B cell (primary cell): ENCODE data around the gene COL5A1. TPM values are rescaled to one million over a fixed set of nuclear protein-coding genes. Genes with fewer than 3 reads are reported as not detected.

Experiments used
- ATAC-seq: fragments of 200-7000 bp; cut with Tn5 transposase; one replicate; pipeline ENCODE4 v1.10.0; 2021; ENCODE audit warnings: low read depth, mild to moderate bottlenecking, moderate number of reproducible peaks, moderate library complexity
- CTCF ChIA-PET: fragments of 350-600 bp; sonication (Branson Sonifier 250); formaldehyde crosslinking; loops from one replicate; lab custom pipeline; 2021; ENCODE audit warnings: antibody characterized with exemption, inconsistent platforms; lab: Charles Lee
- POLR2A ChIA-PET: fragments of 350-600 bp; sonication (Branson Sonifier 250); formaldehyde crosslinking; loops from one replicate; lab custom pipeline; 2021; ENCODE audit warnings: antibody characterized with exemption; lab: Charles Lee
- DNase-seq: peaks from one replicate; pipeline ENCODE4 v3.0.0; 2013
- H2AFZ ChIP-seq: 2 replicates; pipeline ENCODE4 v1.6.1; 2012; ENCODE audit warnings: mild to moderate bottlenecking, low read depth, low read length; ENCODE audit not compliant: insufficient read depth, poor library complexity, severe bottlenecking
- H3K27ac ChIP-seq, 2 donors: 1 replicate in 1 of 2; 2 replicates in 1 of 2; pipeline ENCODE4 v1.5.1; 2012 to 2013; ENCODE audit warnings: low read length in 2 of 2, mild to moderate bottlenecking in 2 of 2, moderate library complexity in 1 of 2
- H3K27me3 ChIP-seq, 4 experiments: fragments of 200-600 bp in 1 of 4; sonication (generic) in 1 of 4; replicated peaks in 1 of 4; 1 replicate in 2 of 4; 2 replicates in 2 of 4; pipeline versions ENCODE4 v1.6.1 to v1.7.0; 2013 to 2016; ENCODE audit warnings: low read length in 3 of 4, mild to moderate bottlenecking in 2 of 4, mixed read lengths in 1 of 4, moderate library complexity in 1 of 4; ENCODE audit not compliant: insufficient read depth in 4 of 4, control insufficient read depth in 3 of 4; ENCODE audit errors: control extremely low read depth in 1 of 4
- H3K36me3 ChIP-seq, 2 experiments: replicated peaks in 1 of 2; 1 replicate in 1 of 2; 2 replicates in 1 of 2; pipeline versions ENCODE4 v1.6.1 to v1.7.1; 2013; ENCODE audit warnings: low read length in 1 of 2; ENCODE audit not compliant: insufficient read depth in 2 of 2, control insufficient read depth in 1 of 2; ENCODE audit errors: control extremely low read depth in 1 of 2, extremely low read depth in 1 of 2
- H3K4me1 ChIP-seq, 2 donors: fragments of 200-600 bp in 1 of 2; sonication (generic) in 1 of 2; 1 replicate in 1 of 2; 2 replicates in 1 of 2; pipeline versions ENCODE4 v1.5.1 to v1.6.1; 2013 to 2017; ENCODE audit warnings: low read length in 2 of 2; ENCODE audit not compliant: control insufficient read depth in 2 of 2, insufficient read depth in 2 of 2
- H3K4me2 ChIP-seq: replicated peaks from 2 replicates; pipeline ENCODE3; 2012; ENCODE audit warnings: mild to moderate bottlenecking, low read depth, low read length; ENCODE audit not compliant: poor library complexity, severe bottlenecking
- H3K4me3 ChIP-seq, 5 experiments: fragments of 200-600 bp in 1 of 5; sonication (generic) in 1 of 5; 1 replicate in 3 of 5; 2 replicates in 2 of 5; pipeline versions ENCODE4 v1.5.1 to v1.7.0; 2011 to 2016; ENCODE audit warnings: low read length in 4 of 5, mild to moderate bottlenecking in 4 of 5, low read depth in 2 of 5, control low read depth in 1 of 5, moderate library complexity in 1 of 5; ENCODE audit not compliant: insufficient read depth in 1 of 5; ENCODE audit errors: control extremely low read depth in 1 of 5, extremely low read depth in 1 of 5
- H3K79me2 ChIP-seq: fragments of 200-600 bp; sonication (generic); one replicate; pipeline ENCODE4 v1.6.0; 2016; ENCODE audit warnings: low read length; ENCODE audit not compliant: control insufficient read depth, insufficient read depth
- H3K9ac ChIP-seq: fragments of 200-600 bp; sonication (generic); 2 replicates; pipeline ENCODE4 v1.6.1; 2017; ENCODE audit warnings: mild to moderate bottlenecking, low read length, moderate library complexity
- H3K9me3 ChIP-seq, 3 donors: one replicate each; pipeline versions ENCODE4 v1.6.1 to v1.7.1; 2013; ENCODE audit warnings: low read length in 2 of 3; ENCODE audit not compliant: control insufficient read depth in 2 of 3, insufficient read depth in 1 of 3; ENCODE audit errors: control extremely low read depth in 1 of 3
- H4K20me1 ChIP-seq: 2 replicates; pipeline ENCODE4 v1.6.0; 2012; ENCODE audit warnings: mild to moderate bottlenecking, low read length; ENCODE audit not compliant: insufficient read depth, control insufficient read depth, poor library complexity, severe bottlenecking
- H3K27ac Mint-ChIP-seq: one replicate; pipeline ENCODE4 v1.8.0; 2021; ENCODE audit warnings: mixed read lengths
- H3K27me3 Mint-ChIP-seq: one replicate; pipeline ENCODE4 v1.8.0; 2021; ENCODE audit warnings: mixed read lengths
- H3K4me1 Mint-ChIP-seq: one replicate; pipeline ENCODE4 v1.8.0; 2021; ENCODE audit warnings: mixed read lengths
- H3K4me3 Mint-ChIP-seq: one replicate; pipeline ENCODE4 v1.8.0; 2021; ENCODE audit warnings: mixed read lengths
- H3K9me3 Mint-ChIP-seq: one replicate; pipeline ENCODE4 v1.8.0; 2022; ENCODE audit warnings: mixed read lengths; ENCODE audit not compliant: insufficient read depth
- EZH2 ChIP-seq: IDR thresholded peaks from 2 replicates; pipeline ENCODE4 v1.6.1; 2012; ENCODE audit warnings: borderline replicate concordance, low read depth, mild to moderate bottlenecking, moderate library complexity, low read length; ENCODE audit not compliant: insufficient read depth, poor library complexity, severe bottlenecking
- WGBS: methylation state at CpG from one replicate; pipeline ENCODE4 v1.1.5; 2013; ENCODE audit warnings: missing lambda C conversion rate; ENCODE audit not compliant: insufficient coverage; 5-methylcytosine and 5-hydroxymethylcytosine counted together
- intact Hi-C: fragments of 100-400 bp; cut with micrococcal nuclease; formaldehyde crosslinking; loops from one replicate; pipeline ENCODE4 v1.10.0; 2022
- polyA plus RNA-seq: library from polyadenylated mRNA; depleted of rRNA; stranded (reverse); fragments of >200 nt; gene quantifications from 2 replicates; pipeline ENCODE4 v1.2.3, GENCODE V29; 2012
- total RNA-seq, 2 donors: library from RNA; stranded (reverse); fragments of 120-200 nt in 1 of 2; gene quantifications; 1 replicate in 1 of 2; 2 replicates in 1 of 2; pipeline versions ENCODE4 v1.2.3 to v1.2.4, GENCODE V29; 2013 to 2022
- TF ChIP-seq, protein P1 (sequence below): fragments of 200-600 bp; IDR thresholded peaks from one replicate; pipeline ENCODE4 v1.8.0; 2022; ENCODE audit warnings: antibody characterized with exemption, mild to moderate bottlenecking

The COL5A1 gene
- total and polyA plus RNA-seq, 2 donors (not counting 1 experiment from before 2014, with no cell fraction given), result 0.06 TPM; not detected in 1

DNA sequence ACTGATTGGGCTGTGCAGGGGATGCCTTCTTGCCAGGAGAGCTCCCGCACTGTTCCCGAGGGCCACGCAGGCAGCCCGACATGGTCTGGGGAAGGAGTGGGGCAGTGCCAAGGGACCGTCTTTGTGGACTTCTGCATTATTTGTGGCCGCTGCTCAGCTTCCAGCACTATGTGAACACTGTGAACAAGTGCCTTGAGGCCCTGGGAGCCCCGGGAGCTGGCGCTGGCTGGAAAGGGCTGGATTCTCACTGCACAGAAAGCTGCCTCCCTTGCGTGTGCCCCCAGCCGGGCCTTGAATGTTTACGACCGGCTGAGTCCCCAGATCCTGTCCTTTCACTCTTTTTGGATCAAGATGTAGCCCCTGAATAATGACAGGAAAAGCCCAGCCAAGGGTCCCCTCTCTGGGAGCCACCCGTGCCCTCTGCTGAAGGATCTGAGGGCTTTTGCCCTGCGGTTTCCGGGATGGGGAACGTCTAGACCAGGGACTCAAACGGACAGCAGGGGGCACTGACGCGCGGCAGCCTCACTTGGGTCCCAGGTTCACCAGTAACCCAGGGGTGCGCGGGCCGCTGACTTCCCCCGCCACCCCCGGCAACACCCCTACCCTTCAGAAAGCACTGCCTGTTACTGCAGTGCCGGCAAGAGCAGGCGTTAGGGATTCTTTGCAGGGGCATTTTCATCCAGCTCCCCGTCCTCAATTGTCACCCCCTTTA, 140.1 kb downstream of the COL5A1 start:
- H3K9me3 ChIP-seq, result peaks cover 0 to 2% (median 0%) of the 10 kb centered on the region in 3 donors
- ChIA-PET CTCF (no interaction called here), POLR2A (no interaction called here)
- H3K4me1 ChIP-seq, result no peaks in the 10 kb centered on the region
- no peak overlapping the region for H3K4me2 ChIP-seq
- TF ChIP-seq, protein P1, sequence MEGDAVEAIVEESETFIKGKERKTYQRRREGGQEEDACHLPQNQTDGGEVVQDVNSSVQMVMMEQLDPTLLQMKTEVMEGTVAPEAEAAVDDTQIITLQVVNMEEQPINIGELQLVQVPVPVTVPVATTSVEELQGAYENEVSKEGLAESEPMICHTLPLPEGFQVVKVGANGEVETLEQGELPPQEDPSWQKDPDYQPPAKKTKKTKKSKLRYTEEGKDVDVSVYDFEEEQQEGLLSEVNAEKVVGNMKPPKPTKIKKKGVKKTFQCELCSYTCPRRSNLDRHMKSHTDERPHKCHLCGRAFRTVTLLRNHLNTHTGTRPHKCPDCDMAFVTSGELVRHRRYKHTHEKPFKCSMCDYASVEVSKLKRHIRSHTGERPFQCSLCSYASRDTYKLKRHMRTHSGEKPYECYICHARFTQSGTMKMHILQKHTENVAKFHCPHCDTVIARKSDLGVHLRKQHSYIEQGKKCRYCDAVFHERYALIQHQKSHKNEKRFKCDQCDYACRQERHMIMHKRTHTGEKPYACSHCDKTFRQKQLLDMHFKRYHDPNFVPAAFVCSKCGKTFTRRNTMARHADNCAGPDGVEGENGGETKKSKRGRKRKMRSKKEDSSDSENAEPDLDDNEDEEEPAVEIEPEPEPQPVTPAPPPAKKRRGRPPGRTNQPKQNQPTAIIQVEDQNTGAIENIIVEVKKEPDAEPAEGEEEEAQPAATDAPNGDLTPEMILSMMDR, result no peak
- TF ChIP-seq EZH2, result no peak
- no peaks in the 10 kb centered on the region for H3K27me3 Mint-ChIP-seq
- H3K36me3 ChIP-seq, result no peaks in the 10 kb centered on the region
- no peaks in the 10 kb centered on the region for H4K20me1 ChIP-seq
- H3K9me3 Mint-ChIP-seq, result no peaks in the 10 kb centered on the region
- no peak overlapping the region for H3K4me3 Mint-ChIP-seq
- H3K9ac ChIP-seq, result no peak overlapping the region
- H3K27ac Mint-ChIP-seq, result no peak overlapping the region
- no peak overlapping the region for H2AFZ ChIP-seq
- peaks cover 0 to 3% (median 0%) of the 10 kb centered on the region in 4 experiments for H3K27me3 ChIP-seq
- no peak for ATAC-seq
- H3K4me3 ChIP-seq, result no peak overlapping the region
- H3K79me2 ChIP-seq, result no peaks in the 10 kb centered on the region
- 79% methylated on average over 27 of the region's 28 CpGs for WGBS
- intact Hi-C loops, result no loop called here
- H3K27ac ChIP-seq, result no peak overlapping the region
- DNase-seq, result no peak
- no peaks in the 10 kb centered on the region for H3K4me1 Mint-ChIP-seq

DNA sequence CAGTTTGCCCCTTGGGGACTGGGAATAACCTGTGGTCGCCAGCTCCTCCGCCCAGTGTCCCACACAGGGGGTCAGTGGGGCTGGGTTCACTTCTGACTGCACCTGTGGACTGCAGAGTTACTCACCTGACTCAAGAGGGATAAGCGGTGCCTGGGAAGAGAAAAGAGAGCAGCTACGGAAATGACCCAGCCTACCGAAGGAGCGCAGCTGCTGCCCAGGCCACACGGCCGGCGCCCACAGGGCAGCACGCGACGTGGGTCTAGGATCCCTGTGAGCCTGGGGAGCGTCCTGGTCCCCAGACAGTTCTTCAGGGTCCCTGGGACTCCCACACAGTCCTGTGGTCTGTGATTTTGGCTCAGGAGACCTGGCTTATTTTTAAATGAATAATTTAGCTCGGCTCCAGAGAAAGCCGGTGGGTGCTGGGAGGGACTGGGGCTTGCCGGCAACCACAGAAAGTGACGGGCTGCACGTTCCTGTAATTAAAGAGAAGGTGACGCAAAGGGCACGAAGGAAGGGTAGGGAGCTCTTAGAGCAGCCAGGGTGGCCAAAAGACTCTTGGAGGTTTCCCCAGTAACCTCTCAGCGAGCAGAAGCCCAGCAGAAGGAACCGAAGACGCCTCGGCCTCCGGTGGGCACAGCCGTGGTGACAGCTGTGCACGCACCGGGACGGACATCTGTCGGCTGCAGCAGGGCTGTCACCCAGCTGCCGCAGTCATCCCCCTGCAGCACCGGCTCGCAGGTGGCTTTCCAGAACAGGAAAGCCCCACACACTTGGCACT, 141.5 kb downstream of the COL5A1 start:
- intact Hi-C loops, result no loop called here
- TF ChIP-seq, protein P1, result no peak
- no peak for TF ChIP-seq EZH2
- 57% methylated on average over 33 of the region's 33 CpGs for WGBS

More for the DNA sequence above, 141.5 kb downstream of the COL5A1 start:
- Mint-ChIP-seq H3K4me1 (no peaks in the 10 kb centered on the region), H3K9me3 (no peaks in the 10 kb centered on the region), H3K4me3 (no peak overlapping the region), H3K27me3 (no peaks in the 10 kb centered on the region), H3K27ac (no peak overlapping the region)
- H3K4me1 ChIP-seq, result no peaks in the 10 kb centered on the region
- no peak for DNase-seq
- CTCF ChIA-PET, result no interaction called here
- no peak overlapping the region for H3K4me3 ChIP-seq
- H3K27ac ChIP-seq, result no peak overlapping the region
- no peaks in the 10 kb centered on the region for H3K79me2 ChIP-seq
- H4K20me1 ChIP-seq, result no peaks in the 10 kb centered on the region
- H3K9ac ChIP-seq, result no peak overlapping the region
- H2AFZ ChIP-seq, result no peak overlapping the region
- no peaks in the 10 kb centered on the region for H3K36me3 ChIP-seq
- peaks cover 0 to 3% (median 0%) of the 10 kb centered on the region in 4 experiments for H3K27me3 ChIP-seq
- H3K9me3 ChIP-seq, result peaks cover 0 to 2% (median 0%) of the 10 kb centered on the region in 3 donors
- POLR2A ChIA-PET, result no interaction called here
- no peak overlapping the region for H3K4me2 ChIP-seq
- ATAC-seq, result no peak
